SK-N-SH treated with all-trans-retinoic acid at 6 μM for 48 hours (cell line): ENCODE measurements around the gene TRPV5.

Source experiments
- ATAC-seq: fragments of 200-7000 bp; cut with Tn5 transposase; 3 replicates; pipeline ENCODE4 v1.9.1; 2020; ENCODE audit warnings: mild to moderate bottlenecking, moderate library complexity
- BACH2 ChIP-seq: fragments of 250-450 bp; sonication (Bioruptor Pico); IDR thresholded peaks from 2 replicates; pipeline ENCODE4 v1.9.0; 2021; ENCODE audit warnings: mild to moderate bottlenecking, borderline replicate concordance
- CREB5 ChIP-seq: fragments of 250-450 bp; sonication (Bioruptor Pico); IDR thresholded peaks from 2 replicates; pipeline ENCODE4 v1.5.1; 2020; ENCODE audit warnings: low read depth, mild to moderate bottlenecking, moderate library complexity
- CSDC2 ChIP-seq: fragments of 250-450 bp; sonication (Bioruptor Pico); IDR thresholded peaks from 2 replicates; pipeline ENCODE4 v1.5.0; 2020; ENCODE audit warnings: mild to moderate bottlenecking, moderate library complexity
- GLIS3 ChIP-seq: fragments of 250-450 bp; sonication (Bioruptor Pico); IDR thresholded peaks from 2 replicates; pipeline ENCODE4 v1.5.0; 2020; ENCODE audit warnings: mild to moderate bottlenecking, moderate library complexity
- ISL1 ChIP-seq: fragments of 250-450 bp; sonication (Bioruptor Pico); IDR thresholded peaks from 2 replicates; pipeline ENCODE4 v2.1.2; 2022; ENCODE audit warnings: mild to moderate bottlenecking, moderate library complexity
- OSR1 ChIP-seq: fragments of 250-450 bp; sonication (Bioruptor Pico); IDR thresholded peaks from 2 replicates; pipeline ENCODE4 v1.8.0; 2022; ENCODE audit warnings: moderate library complexity, mild to moderate bottlenecking, inconsistent platforms
- PPARA ChIP-seq: fragments of 250-450 bp; sonication (Bioruptor Pico); IDR thresholded peaks from 2 replicates; pipeline ENCODE4 v1.5.0; 2020; ENCODE audit warnings: mild to moderate bottlenecking, borderline replicate concordance
- RARB ChIP-seq: fragments of 250-450 bp; sonication (Bioruptor Pico); IDR thresholded peaks from 2 replicates; pipeline ENCODE4 v1.8.0; 2021; ENCODE audit warnings: mild to moderate bottlenecking, moderate library complexity
- SNAI2 ChIP-seq: fragments of 250-450 bp; sonication (Bioruptor Pico); IDR thresholded peaks from 2 replicates; pipeline ENCODE4 v1.5.0; 2020; ENCODE audit warnings: mild to moderate bottlenecking, moderate library complexity
- TCF4 ChIP-seq: fragments of 250-450 bp; sonication (Bioruptor Pico); IDR thresholded peaks from 2 replicates; pipeline ENCODE4 v1.8.0; 2021; ENCODE audit warnings: mild to moderate bottlenecking, moderate library complexity, borderline replicate concordance
- TOX ChIP-seq: fragments of 250-450 bp; sonication (Bioruptor Pico); IDR thresholded peaks from 2 replicates; pipeline ENCODE4 v1.8.0; 2021; ENCODE audit warnings: mild to moderate bottlenecking, moderate library complexity, borderline replicate concordance
- TSHZ2 ChIP-seq: fragments of 250-450 bp; sonication (Bioruptor Pico); IDR thresholded peaks from 2 replicates; pipeline ENCODE4 v1.5.0; 2020; ENCODE audit warnings: mild to moderate bottlenecking, moderate library complexity
- ZC3H10 ChIP-seq: fragments of 250-450 bp; sonication (Bioruptor Pico); IDR thresholded peaks from 2 replicates; pipeline ENCODE4 v1.5.1; 2021; ENCODE audit warnings: mild to moderate bottlenecking, moderate library complexity
- ZFP3 ChIP-seq: fragments of 250-450 bp; sonication (Bioruptor Pico); IDR thresholded peaks from 2 replicates; pipeline ENCODE4 v1.5.0; 2020; ENCODE audit warnings: mild to moderate bottlenecking, moderate library complexity
- ZFP30 ChIP-seq: fragments of 450-650 bp; formaldehyde crosslinking; IDR thresholded peaks from 2 replicates; pipeline ENCODE4 v1.5.0; 2022; ENCODE audit warnings: mild to moderate bottlenecking, moderate library complexity
- ZNF565 ChIP-seq: fragments of 450-650 bp; formaldehyde crosslinking; conservative IDR thresholded peaks from 2 replicates; pipeline ENCODE4 v1.5.0; 2020; ENCODE audit warnings: low read depth, mild to moderate bottlenecking, moderate library complexity
- ZNF70 ChIP-seq: fragments of 450-650 bp; formaldehyde crosslinking; IDR thresholded peaks from 2 replicates; pipeline ENCODE4 v1.5.0; 2020; ENCODE audit warnings: mild to moderate bottlenecking, moderate library complexity
- ZNF8 ChIP-seq: fragments of 450-650 bp; formaldehyde crosslinking; IDR thresholded peaks from 2 replicates; pipeline ENCODE4 v1.5.0; 2020; ENCODE audit warnings: mild to moderate bottlenecking, moderate library complexity
- TF ChIP-seq, protein P1 (sequence below): fragments of 250-450 bp; sonication (Bioruptor Pico); IDR thresholded peaks from 2 replicates; pipeline ENCODE4 v1.8.0; 2021; ENCODE audit warnings: low read depth, mild to moderate bottlenecking, moderate library complexity, borderline replicate concordance
- TF ChIP-seq, protein P2 (sequence below): fragments of 250-450 bp; sonication (Bioruptor Pico); IDR thresholded peaks from 2 replicates; pipeline ENCODE4 v1.5.1; 2021; ENCODE audit warnings: mild to moderate bottlenecking, moderate library complexity

Gene TRPV5

DNA sequence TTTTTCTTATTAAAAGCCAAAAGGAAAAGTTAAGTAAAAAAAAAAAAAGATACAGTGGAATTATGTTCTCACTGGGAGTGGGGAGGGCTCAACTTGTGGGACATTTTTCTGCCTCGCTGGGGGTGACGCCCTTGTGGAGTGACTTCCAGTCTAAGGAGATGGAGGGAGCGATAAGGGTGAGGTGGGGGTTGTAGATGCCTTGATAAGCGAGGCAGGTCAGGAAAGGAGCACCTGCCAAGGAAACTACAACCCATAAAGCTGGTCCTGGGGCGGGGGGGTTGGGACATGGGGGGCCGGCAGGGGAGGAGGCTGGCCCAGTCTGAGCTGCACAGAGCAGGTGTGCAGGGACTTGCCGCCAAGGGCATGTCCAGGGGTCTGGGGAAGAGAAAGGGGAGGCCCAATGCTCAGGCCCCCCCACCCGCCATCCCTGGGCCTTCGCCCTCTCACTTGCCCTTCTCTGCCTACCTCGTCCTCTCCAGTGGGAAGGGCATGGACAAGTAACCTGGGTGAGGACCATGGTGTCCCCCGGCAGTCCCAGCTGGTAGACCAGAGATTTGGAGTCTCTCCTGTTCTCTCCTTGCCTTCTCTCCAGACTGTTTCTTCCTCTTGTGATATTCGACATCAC is 2.5 kb upstream of the TRPV5 start:
- ATAC-seq: no peak
- TF ChIP-seq, protein P1, sequence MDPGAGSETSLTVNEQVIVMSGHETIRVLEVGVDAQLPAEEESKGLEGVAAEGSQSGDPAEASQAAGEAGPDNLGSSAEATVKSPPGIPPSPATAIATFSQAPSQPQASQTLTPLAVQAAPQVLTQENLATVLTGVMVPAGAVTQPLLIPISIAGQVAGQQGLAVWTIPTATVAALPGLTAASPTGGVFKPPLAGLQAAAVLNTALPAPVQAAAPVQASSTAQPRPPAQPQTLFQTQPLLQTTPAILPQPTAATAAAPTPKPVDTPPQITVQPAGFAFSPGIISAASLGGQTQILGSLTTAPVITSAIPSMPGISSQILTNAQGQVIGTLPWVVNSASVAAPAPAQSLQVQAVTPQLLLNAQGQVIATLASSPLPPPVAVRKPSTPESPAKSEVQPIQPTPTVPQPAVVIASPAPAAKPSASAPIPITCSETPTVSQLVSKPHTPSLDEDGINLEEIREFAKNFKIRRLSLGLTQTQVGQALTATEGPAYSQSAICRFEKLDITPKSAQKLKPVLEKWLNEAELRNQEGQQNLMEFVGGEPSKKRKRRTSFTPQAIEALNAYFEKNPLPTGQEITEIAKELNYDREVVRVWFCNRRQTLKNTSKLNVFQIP (CRISPR knock-in tag): no peak
- TF ChIP-seq GLIS3 (no peak), ZNF565 (CRISPR knock-in tag) (no peak), TOX (CRISPR knock-in tag) (no peak), SNAI2 (CRISPR knock-in tag) (no peak), TCF4 (CRISPR knock-in tag) (no peak), ZC3H10 (CRISPR knock-in tag) (no peak), ISL1 (CRISPR knock-in tag) (no peak), ZFP30 (CRISPR knock-in tag) (no peak)
- TF ChIP-seq, protein P2, sequence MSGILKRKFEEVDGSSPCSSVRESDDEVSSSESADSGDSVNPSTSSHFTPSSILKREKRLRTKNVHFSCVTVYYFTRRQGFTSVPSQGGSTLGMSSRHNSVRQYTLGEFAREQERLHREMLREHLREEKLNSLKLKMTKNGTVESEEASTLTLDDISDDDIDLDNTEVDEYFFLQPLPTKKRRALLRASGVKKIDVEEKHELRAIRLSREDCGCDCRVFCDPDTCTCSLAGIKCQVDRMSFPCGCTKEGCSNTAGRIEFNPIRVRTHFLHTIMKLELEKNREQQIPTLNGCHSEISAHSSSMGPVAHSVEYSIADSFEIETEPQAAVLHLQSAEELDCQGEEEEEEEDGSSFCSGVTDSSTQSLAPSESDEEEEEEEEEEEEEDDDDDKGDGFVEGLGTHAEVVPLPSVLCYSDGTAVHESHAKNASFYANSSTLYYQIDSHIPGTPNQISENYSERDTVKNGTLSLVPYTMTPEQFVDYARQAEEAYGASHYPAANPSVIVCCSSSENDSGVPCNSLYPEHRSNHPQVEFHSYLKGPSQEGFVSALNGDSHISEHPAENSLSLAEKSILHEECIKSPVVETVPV (CRISPR knock-in tag): no peak

DNA sequence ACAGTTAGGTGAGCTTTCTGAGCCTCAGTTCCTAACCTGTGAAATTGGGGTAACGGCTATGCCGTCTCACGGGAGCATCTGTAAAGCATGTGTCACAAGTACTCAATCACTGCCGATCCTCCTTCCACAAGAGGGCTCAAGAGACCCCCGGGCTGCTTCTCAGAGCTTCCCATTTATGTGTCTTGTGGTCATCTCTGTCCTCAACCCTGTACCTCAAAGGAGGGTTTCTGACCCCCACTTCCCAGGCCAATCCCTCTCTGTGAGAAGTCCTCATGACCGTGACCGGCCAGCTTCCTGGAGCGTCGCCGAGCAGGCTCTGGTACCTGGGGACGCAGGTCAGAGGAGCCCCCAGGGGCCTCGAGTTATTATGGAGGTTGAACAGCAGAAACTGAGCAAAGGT is 510 bp upstream of the TRPV5 start:
- TF ChIP-seq ISL1 (CRISPR knock-in tag) (no peak), ZFP30 (CRISPR knock-in tag) (no peak), TOX (CRISPR knock-in tag) (no peak), ZNF8 (CRISPR knock-in tag) (no peak), GLIS3 (no peak), ZFP3 (CRISPR knock-in tag) (no peak), PPARA (CRISPR knock-in tag) (no peak), ZNF70 (no peak), SNAI2 (CRISPR knock-in tag) (no peak), BACH2 (CRISPR knock-in tag) (no peak), CSDC2 (CRISPR knock-in tag) (no peak), CREB5 (no peak), TCF4 (CRISPR knock-in tag) (no peak), RARB (CRISPR knock-in tag) (no peak), OSR1 (no peak), TSHZ2 (CRISPR knock-in tag) (no peak)
- TF ChIP-seq, protein P2 (CRISPR knock-in tag): no peak
- TF ChIP-seq, protein P1 (CRISPR knock-in tag): no peak
- ATAC-seq: no peak
